ENCODE measurements around the gene SNX20.

Gene SNX20

GRCh38 chr16:50632927-50633800 lies 47.9 kb downstream of the SNX20 start:
- DNase-seq, result no peak

- no peak for DNase-seq
These were observed 49.0 kb downstream of the SNX20 start for GRCh38 chr16:50631985-50632576.

GRCh38 chr16:50631249-50631984 lies 49.7 kb downstream of the SNX20 start:
- no peak for DNase-seq

- no peak for DNase-seq
These were observed 50.6 kb downstream of the SNX20 start for GRCh38 chr16:50630394-50631020.

GRCh38 chr16:50629334-50629733 lies 51.8 kb downstream of the SNX20 start:
- no peak for DNase-seq

- DNase-seq, result no peak
These were observed 52.8 kb downstream of the SNX20 start for GRCh38 chr16:50628156-50628802.

- DNase-seq, result peak; percentile 21
These were observed 53.7 kb downstream of the SNX20 start for GRCh38 chr16:50627419-50627818.

- DNase-seq, result no peak
These were observed 54.2 kb downstream of the SNX20 start for GRCh38 chr16:50626868-50627267.

GRCh38 chr16:50625374-50625773 lies 55.7 kb downstream of the SNX20 start:
- no peak for DNase-seq

GRCh38 chr16:50624449-50624970 lies 56.6 kb downstream of the SNX20 start:
- no peak for DNase-seq

- no peak for DNase-seq
These were observed 58.3 kb downstream of the SNX20 start for GRCh38 chr16:50622643-50623369.

- no peak for DNase-seq
These were observed 59.1 kb downstream of the SNX20 start for GRCh38 chr16:50622029-50622428.
